GM18508 (cell line): ENCODE data around the gene IL1A.

Experiments used
- ATAC-seq: cut with Tn5 transposase; IDR thresholded peaks from one replicate; pipeline ENCODE4 v1.9.1; 2021; ENCODE audit warnings: moderate number of reproducible peaks; ENCODE audit not compliant: insufficient read depth, unreplicated experiment

The IL1A gene

DNA sequence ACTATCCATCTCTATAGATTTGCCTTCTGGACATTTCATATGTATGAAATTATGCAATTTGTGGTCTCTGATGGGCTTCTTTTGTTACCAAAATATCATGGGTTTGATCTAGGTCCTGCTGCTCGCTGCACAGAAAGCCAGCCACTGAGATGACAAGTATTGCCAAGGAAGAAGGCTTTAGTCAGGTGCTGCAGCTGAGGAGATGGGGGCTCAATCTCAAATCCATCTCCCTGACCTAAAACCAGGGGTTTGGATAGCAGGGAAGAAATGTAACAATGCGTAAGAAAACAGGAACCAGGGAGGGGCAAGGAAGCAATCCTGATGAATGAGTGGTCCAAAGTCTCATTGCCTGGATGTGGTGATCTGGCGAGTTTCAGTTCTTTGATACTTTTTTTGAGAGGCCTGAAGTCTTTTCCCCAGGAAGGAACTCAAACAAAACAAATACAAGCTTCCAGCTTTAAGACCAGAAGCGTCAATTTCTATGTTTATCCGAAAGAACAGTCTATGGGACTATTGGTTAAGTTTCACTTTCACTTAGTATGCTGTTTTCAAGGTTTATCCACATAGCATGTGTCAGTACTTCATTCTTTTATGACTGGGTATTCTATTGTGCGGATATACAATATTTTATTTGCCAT lies 16.5 kb downstream of the IL1A start:
- no peak for ATAC-seq

DNA sequence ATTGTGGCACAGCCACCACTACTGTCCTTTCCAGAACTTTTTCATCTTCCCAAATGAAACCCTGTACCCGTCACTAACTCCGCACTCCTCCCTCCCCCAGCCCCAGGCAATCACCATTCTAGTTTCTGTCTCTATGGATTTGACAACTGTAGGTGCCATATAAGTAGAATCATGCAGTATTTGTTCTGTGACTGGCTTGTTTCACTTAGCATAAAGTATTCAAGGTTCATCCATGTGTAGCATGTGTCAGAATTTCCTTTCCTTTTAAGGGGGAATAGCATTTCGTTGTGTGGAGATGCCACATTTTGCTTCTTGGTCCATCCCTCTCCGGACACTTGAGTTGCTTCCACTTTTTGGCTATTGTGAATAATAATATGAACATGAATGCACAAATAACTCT lies 19.0 kb downstream of the IL1A start:
- no peak for ATAC-seq

DNA sequence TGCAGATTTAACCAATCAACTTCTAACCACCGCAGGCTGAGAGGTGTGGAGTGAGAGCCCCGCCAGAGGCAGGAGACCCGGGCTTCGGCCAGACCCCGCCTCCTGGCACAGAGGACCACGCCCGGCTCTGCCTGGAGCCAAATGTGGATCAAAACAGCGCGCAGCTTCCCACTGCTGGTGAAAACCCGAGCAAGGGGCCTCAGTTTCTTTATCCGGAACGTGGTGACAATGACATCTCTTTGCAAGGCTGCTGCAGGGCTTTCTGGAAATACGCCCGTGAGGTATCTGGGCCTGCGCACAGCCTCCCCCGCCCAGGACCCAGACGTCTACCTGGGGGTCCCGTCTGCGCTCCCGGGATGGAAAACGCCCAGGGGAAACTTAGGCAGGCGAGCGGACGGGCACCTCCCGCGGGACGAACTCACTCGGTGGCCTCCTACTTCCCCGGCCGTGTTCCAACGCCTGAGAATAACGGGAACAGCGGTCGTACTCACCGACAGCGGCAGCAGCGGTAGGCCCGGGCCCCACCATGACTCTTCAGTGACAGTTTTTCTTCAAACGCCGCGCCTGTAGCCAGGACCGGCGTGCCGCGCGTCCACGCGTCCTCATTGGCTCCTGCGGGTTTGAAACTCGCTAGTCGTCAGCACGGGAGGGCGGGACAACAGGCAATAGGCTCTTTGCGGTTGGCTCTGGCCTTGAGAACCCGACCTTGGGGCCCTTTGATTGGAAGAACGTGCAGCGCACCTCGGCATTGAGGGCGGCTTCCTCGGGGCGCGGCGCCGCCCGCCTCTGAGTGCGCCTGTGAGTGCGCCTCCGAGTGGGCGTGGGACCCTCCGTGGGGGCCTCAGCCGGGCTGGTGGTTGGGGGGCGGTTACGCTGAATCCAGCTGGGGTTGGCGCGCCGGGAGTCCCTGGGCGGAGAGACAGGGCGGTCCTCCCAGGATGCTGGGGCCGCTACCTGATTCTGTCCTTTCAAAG lies 19.9 kb downstream of the IL1A start, which contains the start of gene CKAP2L:
CKAP2L (minus strand) TSS at position 539 of the 974 bp plus-strand sequence; CDS start at position 528, 11 bp downstream.
- ATAC-seq = peak; percentile 92

- ATAC-seq = no peak
Observed at GRCh38 chr2:112762276-112762675, 22.0 kb downstream of the IL1A start.

- no peak for ATAC-seq
Observed at GRCh38 chr2:112760149-112760548, 24.1 kb downstream of the IL1A start.

DNA sequence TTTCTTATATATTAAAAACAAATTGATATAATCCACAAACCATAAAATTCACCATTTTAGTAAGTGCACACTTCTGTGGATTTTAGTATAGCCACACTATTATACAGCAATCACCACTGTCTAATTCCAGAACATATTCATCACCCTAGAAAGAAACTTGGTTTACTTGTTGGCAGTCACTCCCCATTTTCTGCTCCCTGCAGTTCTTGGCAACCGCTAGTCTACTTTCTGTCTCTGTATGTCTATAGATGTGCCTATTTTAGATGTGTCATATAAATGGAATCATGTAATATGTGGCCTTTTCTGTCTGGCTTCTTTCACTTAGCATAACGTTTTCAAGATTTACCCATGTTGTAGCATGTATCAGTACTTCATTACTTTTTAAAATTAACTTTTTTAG lies 25.6 kb downstream of the IL1A start:
- no peak for ATAC-seq

- ATAC-seq = no peak
Observed at GRCh38 chr2:112757265-112757664, 27.0 kb downstream of the IL1A start.

GRCh38 chr2:112756207-112756606 lies 28.1 kb downstream of the IL1A start:
- no peak for ATAC-seq

DNA sequence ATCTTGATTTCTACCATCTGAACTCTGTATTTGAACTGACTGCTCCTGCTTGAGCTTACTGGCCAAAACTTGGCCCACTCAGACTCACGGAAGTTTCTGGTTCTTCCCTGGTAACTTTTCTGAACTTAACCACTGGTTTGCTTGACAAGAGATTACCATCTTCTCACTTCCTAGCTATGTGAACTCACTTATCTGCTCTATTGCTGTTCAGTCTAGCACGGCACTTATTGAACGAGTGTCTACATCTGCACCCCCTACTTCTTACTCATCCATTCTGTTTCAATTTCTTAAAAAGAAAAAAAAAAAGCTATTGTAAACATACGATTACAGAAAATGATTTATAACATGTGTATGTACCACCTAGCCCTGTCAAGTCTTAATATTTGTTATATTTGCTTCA lies 28.8 kb downstream of the IL1A start:
- no peak for ATAC-seq

DNA sequence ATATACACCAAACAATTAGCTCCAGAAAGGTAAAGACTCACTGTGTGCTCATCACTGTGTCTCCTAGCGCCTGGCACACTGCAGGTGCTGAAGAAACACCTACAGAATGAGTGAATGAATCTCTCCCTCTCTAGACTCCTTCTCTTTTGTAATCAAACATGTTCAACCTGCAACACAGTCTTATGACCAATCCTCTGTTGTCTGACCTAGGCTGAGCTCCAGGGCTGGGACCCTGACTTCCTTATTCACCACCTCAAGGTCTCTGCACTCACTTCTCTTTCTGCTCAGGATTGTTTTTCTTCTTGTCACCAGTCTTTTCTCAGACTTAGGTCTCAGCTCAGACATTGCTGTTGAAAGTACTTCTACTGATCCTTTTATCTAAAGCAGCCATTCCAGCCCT lies 29.7 kb downstream of the IL1A start:
- ATAC-seq = no peak

DNA sequence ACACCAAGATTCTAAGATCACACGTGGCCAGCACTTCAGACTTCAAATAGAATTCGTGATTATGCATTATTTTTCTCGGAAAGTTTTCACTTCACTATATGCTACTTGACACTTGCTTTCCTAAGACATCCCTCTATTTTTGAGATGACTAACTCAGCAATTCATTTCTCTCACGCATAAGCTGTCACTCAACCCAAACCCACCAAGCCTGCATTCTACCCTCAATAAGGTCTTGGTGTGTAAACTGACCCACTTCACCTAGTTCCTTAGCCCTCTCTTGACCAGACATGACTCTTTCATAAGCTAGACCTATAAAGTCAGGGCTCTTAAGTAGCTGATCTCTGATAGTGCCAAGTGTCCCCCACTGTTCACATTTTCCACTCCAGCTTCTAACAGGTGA lies 31.6 kb downstream of the IL1A start:
- ATAC-seq = no peak

GRCh38 chr2:112751451-112752197 lies 32.7 kb downstream of the IL1A start:
- ATAC-seq = no peak

DNA sequence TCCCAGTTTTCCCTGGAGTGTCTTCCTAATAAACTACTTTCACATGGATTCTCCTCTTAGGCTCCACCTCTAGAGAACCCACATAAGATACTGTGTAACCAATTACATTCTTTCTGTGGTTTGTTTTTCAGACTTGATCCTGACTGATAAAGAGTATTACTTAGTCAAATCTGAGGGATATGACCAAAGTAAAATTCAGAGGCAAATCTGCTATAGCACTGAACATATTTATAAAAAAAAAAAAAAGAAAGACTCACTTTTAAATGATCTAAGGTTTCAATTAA lies 33.8 kb downstream of the IL1A start:
- ATAC-seq = no peak

GRCh38 chr2:112749755-112750559 lies 34.3 kb downstream of the IL1A start:
- no peak for ATAC-seq

GRCh38 chr2:112740527-112740926 lies 43.8 kb downstream of the IL1A start:
- ATAC-seq = no peak

DNA sequence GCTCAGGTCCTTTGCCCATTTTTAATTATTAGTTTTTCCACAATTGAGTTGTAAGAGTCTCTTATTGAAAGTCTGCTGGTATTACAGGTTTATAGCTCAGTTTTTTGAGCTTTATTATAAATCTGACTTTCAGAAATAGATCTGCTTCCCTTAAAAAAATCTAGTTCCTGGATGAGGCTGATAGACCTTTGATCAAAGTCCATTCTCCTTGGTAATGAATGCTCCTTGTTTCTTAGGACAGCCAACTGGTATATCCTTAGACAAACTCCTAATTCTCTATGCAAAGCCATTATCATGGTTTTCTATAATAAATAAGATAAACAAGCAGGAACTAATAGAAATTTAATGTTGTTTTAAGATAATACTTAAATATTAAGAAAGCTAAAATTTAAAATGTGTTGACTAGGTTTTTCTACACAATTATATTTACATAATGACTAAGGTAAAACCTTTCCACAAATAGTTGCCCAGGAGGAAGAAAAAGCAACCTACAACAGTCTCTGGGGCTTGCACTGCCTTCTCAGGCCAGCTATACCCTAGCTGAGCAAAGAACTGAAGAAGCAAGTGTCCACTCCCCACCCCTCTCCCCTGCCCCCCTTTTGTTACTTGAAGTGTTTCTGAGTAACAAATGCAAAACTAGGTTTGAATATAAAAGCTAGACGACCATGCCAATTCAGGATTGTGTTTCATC lies 46.6 kb downstream of the IL1A start:
- no peak for ATAC-seq

GRCh38 chr2:112733871-112734270 lies 50.4 kb downstream of the IL1A start:
- ATAC-seq = no peak

DNA sequence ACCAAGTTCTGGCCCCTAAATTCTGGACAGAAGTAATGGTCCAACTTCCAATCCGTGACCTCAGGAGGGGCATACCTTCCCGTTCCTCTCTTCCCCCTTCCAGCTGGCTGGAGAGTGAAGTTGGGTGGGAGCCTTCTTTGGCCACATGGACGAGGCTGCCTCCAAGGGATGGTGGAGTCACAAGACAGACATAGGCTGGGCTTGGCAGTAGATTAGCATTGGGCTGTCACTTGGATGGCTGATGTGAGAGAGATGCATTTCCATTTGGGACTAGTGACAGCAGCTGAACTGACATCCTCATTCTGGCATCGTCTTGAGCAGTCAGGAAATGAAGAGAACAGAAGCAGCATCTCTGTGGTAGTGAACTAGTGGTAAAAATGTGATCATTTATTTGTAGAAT lies 50.8 kb downstream of the IL1A start:
- no peak for ATAC-seq

GRCh38 chr2:112731479-112731878 lies 52.8 kb downstream of the IL1A start:
- no peak for ATAC-seq

GRCh38 chr2:112730791-112731190 lies 53.5 kb downstream of the IL1A start:
- no peak for ATAC-seq
